Thyroid gland (tissue), 4 donors: ENCODE measurements around the gene TATDN3. TPM values are rescaled to one million over a fixed set of nuclear protein-coding genes. Genes with fewer than 3 reads are reported as not detected.

ENCODE experiments used
- DNase-seq, 2 donors: peaks; one replicate each; pipeline ENCODE4 v3.0.0-alpha.2; 2019
- H3K27ac ChIP-seq, 3 donors: fragments of 200-600 bp; sonication (generic); 1 replicate in 2 of 3; 2 replicates in 1 of 3; pipeline ENCODE4 v1.5.1; 2016 to 2019; ENCODE audit warnings: mild to moderate bottlenecking in 1 of 3, moderate library complexity in 1 of 3
- H3K27me3 ChIP-seq: fragments of 200-600 bp; sonication (generic); one replicate; pipeline ENCODE4 v1.5.1; 2019
- H3K36me3 ChIP-seq, 2 donors: fragments of 200-600 bp; sonication (generic); one replicate each; pipeline ENCODE4 v1.5.1; 2016 to 2019
- H3K4me1 ChIP-seq, 2 donors: fragments of 200-600 bp; sonication (generic); one replicate each; pipeline ENCODE4 v1.5.1; 2017 to 2019
- H3K4me3 ChIP-seq, 3 donors: fragments of 200-600 bp; sonication (generic); replicated peaks in 1 of 3; 1 replicate in 2 of 3; 2 replicates in 1 of 3; pipeline ENCODE4 v1.5.1; 2016; ENCODE audit warnings: mild to moderate bottlenecking in 1 of 3
- H3K9me3 ChIP-seq: fragments of 200-600 bp; sonication (generic); one replicate; pipeline ENCODE4 v1.5.1; 2017
- CTCF ChIP-seq, 6 experiments: fragments of 200-600 bp in 3 of 6; fragments of 450-650 bp in 3 of 6; sonication (generic) in 3 of 6; IDR thresholded peaks; one replicate each; pipeline ENCODE4 v1.5.1; 2016 to 2019; ENCODE audit warnings: antibody characterized with exemption in 6 of 6, mild to moderate bottlenecking in 2 of 6, inconsistent platforms in 1 of 6, moderate library complexity in 1 of 6
- POLR2A ChIP-seq, 2 donors: fragments of 450-650 bp; IDR thresholded peaks; one replicate each; pipeline ENCODE4 v1.6.1; 2017; ENCODE audit warnings: antibody characterized with exemption in 2 of 2, mild to moderate bottlenecking in 2 of 2, moderate library complexity in 1 of 2
- WGBS, 2 donors: methylation state at CpG; one replicate each; pipeline ENCODE4 v1.1.5; 2017; 5-methylcytosine and 5-hydroxymethylcytosine counted together
- intact Hi-C: fragments of 100-400 bp; cut with DNase I; formaldehyde crosslinking; loops from one replicate; pipeline ENCODE4 v1.15.1; 2023
- total RNA-seq, 4 donors: library from RNA; depleted of rRNA; stranded (reverse); fragments of >200 nt; gene quantifications; one replicate each; pipeline ENCODE4 v1.2.3, GENCODE V29; 2016

The TATDN3 gene
- total RNA-seq, 4 donors from 2014 or later = 12.1 to 20.2 (median 18.6) TPM

- TF ChIP-seq CTCF (IDR thresholded peaks at IDR 0.05) = no peak
- TF ChIP-seq POLR2A (IDR thresholded peaks at IDR 0.05) = no peak
- 93 to 98% methylated on average over 3 of the region's 3 CpGs for WGBS, 2 donors
- no peaks in the 10 kb centered on the region for H3K27me3 ChIP-seq
- H3K27ac ChIP-seq = no peak overlapping the region
- H3K9me3 ChIP-seq = no peaks in the 10 kb centered on the region
- H3K36me3 ChIP-seq = peaks cover 0 to 9% of the 10 kb centered on the region in 2 donors
- H3K4me1 ChIP-seq = peaks cover under 1 to 3% of the 10 kb centered on the region in 2 donors
- DNase-seq = no peak
- intact Hi-C loops = loop anchor here (10.0 kb wide), 2 partner anchors 57 to 217 kb away; partner anchors contain the start of genes ANGEL2 and FLVCR1
- H3K4me3 ChIP-seq = no peak overlapping the region
These were observed 6.0 kb downstream of the TATDN3 start for GRCh38 chr1:212797681-212798080.

- no peaks in the 10 kb centered on the region for H3K9me3 ChIP-seq
- H3K4me1 ChIP-seq = no peaks in the 10 kb centered on the region
- no peak for DNase-seq
- intact Hi-C loops = no loop called here
- TF ChIP-seq CTCF (IDR thresholded peaks at IDR 0.05) = no peak
- TF ChIP-seq POLR2A (IDR thresholded peaks at IDR 0.05) = no peak
- H3K4me3 ChIP-seq = no peak overlapping the region
- no peaks in the 10 kb centered on the region for H3K27me3 ChIP-seq
- H3K27ac ChIP-seq = no peak overlapping the region
- H3K36me3 ChIP-seq = peaks cover 0 to 6% of the 10 kb centered on the region in 2 donors
- 91 to 93% methylated on average over 3 of the region's 3 CpGs for WGBS, 2 donors
These were observed 14.1 kb downstream of the TATDN3 start for GRCh38 chr1:212805767-212806166.

GRCh38 chr1:212814537-212815334, 23.0 kb downstream of the TATDN3 start:
- intact Hi-C loops = no loop called here
- H3K36me3 ChIP-seq = no peaks in the 10 kb centered on the region
- H3K4me3 ChIP-seq = no peak overlapping the region
- no peaks in the 10 kb centered on the region for H3K27me3 ChIP-seq
- no peaks in the 10 kb centered on the region for H3K9me3 ChIP-seq
- no peak overlapping the region for H3K27ac ChIP-seq
- peak in 2 of 6 experiments; percentile 7 to 16 for TF ChIP-seq CTCF (IDR thresholded peaks at IDR 0.05)
- no peak for TF ChIP-seq POLR2A (IDR thresholded peaks at IDR 0.05)
- 73 to 75% methylated on average over 5 of the region's 5 CpGs for WGBS, 2 donors
- H3K4me1 ChIP-seq = no peaks in the 10 kb centered on the region
- no peak for DNase-seq

GRCh38 chr1:212816567-212817278, 25.0 kb downstream of the TATDN3 start:
- Histone ChIP-seq H3K36me3 (no peaks in the 10 kb centered on the region), H3K9me3 (no peaks in the 10 kb centered on the region), H3K4me1 (no peaks in the 10 kb centered on the region), H3K27me3 (no peaks in the 10 kb centered on the region), H3K27ac (no peak overlapping the region), H3K4me3 (no peak overlapping the region)
- no peak for TF ChIP-seq POLR2A (IDR thresholded peaks at IDR 0.05)
- TF ChIP-seq CTCF (IDR thresholded peaks at IDR 0.05) = no peak
- 82 to 91% methylated on average over 3 of the region's 3 CpGs for WGBS, 2 donors
- intact Hi-C loops = no loop called here
- no peak for DNase-seq

- Histone ChIP-seq H3K9me3 (no peaks in the 10 kb centered on the region), H3K27me3 (no peaks in the 10 kb centered on the region), H3K36me3 (no peaks in the 10 kb centered on the region), H3K4me3 (no peak overlapping the region), H3K4me1 (no peaks in the 10 kb centered on the region), H3K27ac (no peak overlapping the region)
- intact Hi-C loops = no loop called here
- TF ChIP-seq POLR2A (IDR thresholded peaks at IDR 0.05) (no peak), CTCF (IDR thresholded peaks at IDR 0.05) (no peak)
- DNase-seq = no peak
- 46 to 67% methylated on average over 5 of the region's 5 CpGs for WGBS, 2 donors
These were observed 28.0 kb downstream of the TATDN3 start for GRCh38 chr1:212819726-212820125.
